Activated CD4-positive, alpha-beta T cell treated with anti-CD3 and anti-CD28 coated beads for 48 hours (primary cell): Measurements from ENCODE around the gene TMEM101.
"Not testable (repeated sequence)": the region's sequence is repeated elsewhere in the genome, so short reads cannot be mapped to it uniquely, and the experiment has no call there.

Source experiments
- DNase-seq: peaks from one replicate; pipeline ENCODE4 v3.0.0-alpha.2; 2020

The TMEM101 gene

DNA sequence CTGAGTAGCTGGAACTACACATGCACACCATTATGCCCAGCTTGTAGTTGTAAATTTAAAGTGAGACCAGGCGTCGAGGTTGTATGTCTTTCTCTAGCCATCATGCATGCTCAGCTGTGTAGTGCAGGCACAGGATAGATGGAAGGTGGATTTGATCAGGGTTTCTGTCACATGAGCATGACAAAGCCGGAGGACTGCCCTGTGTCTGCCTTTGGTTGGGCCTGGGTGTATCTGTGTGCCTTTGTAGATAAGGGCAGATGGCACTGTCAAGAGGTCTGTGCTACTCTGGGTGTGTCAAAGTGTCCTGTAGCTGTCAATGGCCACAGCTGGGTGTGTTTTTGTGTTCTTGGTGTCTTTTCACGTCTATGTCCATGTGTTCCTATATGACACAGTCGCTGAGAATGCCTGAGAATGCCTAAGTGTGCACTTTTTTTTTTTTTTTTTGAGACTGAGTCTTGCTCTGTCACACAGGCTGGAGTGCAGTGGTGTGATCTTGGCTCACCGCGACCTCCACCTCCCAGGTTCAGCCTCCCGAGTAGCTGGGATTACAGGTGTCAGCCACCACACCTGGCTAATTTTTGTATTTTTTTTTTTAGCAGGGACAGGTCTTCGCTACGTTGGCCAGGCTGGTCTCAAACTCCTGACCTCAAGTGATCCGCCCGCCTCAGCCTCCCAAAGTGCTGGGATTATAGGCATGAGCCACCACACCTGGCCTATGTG is 14.5 kb downstream of the TMEM101 start:
- no peak for DNase-seq

- no peak for DNase-seq
These were observed 15.7 kb downstream of the TMEM101 start for GRCh38 chr17:43999024-43999423.

DNA sequence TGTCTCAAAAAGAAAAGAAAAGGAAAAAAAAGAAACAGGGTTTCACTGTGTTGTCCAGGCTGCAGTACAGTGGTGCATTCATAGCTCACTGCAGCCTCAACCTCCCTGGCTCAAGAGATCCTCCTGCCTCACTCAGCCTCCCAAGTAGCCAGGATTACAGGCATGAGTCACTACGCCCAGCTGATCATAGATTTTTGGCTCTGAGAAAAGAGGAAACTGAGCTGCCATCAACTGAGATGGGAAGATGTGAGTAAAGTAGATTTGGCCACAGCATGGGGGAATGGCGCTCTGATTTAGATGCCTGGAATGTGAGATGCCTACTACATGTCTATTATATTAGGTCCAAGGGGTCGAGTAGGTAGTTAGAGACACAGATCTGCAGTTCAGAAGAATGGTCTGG is 16.2 kb downstream of the TMEM101 start:
- no peak for DNase-seq

- not testable (repeated sequence) for DNase-seq
These were observed 17.6 kb downstream of the TMEM101 start for GRCh38 chr17:43997180-43997579.

GRCh38 chr17:43995150-43995471 is 19.7 kb downstream of the TMEM101 start:
- no peak for DNase-seq

DNA sequence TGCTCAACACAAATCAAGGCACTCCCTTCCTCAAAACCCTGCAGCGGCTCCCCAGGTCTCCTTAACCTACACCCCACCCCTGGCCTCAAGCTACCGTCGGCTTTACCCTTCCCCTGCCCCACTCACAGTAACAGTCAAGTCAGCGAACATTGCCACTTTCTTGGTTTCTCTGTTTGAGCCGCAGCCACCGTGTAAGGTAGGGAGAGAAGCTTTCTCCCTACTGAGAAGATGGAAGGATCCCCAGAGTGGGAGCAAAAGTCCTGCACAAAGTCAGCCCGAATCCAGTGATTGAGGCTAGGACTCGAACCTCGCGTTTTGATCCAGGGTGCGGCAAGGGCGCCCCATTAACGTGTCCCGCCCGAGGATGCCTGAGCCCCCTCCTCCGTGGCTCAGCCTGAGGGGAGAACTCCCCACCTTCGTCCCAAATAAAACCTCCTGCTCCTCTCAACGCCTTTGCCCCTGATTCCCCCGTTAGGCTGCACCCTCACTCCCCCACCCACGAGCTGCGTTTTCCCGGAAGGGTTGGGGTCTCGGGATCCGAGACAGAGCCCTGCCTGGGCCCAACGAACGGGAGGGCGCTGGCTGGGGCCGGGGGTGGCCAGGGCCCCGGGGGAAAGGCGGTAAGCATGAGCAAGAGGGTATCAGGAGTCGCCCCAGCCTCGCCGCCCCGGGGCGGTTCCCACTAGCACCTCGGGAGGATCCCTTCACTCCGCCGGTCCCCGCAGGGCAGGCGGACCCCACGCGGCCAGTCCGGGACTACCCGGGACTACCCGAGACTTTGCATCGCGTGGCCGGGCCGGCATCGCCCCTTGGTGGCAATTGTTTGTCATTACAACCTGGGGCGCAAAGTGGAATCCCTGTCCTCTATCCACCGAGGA is 20.3 kb downstream of the TMEM101 start:
- peak; percentile 83 for DNase-seq

DNA sequence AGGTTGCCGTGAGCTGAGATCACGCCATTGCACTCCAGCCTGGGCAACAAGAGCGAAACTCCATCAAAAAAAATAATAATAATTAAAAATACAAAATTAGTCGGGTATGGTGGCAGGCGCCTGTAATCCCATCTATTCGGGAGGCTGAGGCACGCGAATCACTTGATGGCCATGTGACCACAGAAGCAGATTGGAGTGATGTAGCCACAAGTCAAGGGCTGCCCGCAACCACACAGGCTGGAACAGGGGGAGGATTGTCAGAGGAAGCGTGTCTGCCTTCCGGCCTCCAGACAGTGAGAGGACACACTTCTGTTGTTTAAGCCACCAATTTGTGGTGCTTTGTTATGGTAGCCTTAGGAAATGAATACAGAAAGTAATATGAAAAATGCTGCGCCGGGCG is 22.1 kb downstream of the TMEM101 start:
- DNase-seq = no peak

- DNase-seq = no peak
These were observed 26.5 kb downstream of the TMEM101 start for GRCh38 chr17:43988301-43988700.

DNA sequence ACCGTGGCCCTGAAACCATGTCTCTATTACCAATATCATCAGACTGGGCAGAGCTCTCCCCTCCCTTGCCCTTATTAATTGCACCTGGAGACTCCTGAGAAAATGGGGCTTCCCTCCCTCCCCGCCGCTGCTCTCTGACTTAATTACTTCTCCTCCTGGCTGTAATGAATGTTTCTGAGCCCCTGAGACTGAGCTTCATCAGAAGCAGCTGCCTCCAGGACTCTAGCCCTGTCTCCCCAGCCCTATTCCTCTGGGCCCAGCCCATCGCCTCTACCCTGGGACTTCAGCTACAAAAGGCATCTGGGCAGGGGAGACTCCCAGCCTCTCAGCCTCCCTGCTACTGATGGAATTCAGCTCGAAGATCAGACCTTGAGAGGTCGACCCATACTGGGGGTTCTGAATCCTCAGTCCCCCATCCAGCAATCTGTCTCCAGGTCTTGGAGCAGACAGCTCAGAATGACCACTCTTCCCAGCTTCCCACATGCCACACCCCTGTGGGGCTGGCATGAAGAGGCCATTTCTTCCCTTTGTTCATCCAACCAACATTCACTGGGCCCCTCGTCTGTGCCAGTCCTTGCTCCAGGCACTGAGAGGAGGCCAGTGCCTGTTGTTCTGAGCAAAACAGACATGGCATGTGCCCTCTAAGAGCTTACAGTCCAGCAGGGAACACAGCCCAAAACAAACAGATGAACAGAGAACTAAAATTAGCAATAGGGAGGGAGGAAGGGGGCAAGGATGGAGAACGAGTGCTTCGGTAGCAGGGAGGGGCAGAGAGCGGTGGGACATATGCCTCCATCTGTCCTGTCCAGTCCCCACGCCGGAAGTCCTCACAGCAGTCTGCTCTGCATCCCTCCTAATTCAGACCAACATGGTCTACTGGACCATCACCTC is 27.4 kb downstream of the TMEM101 start:
- no peak for DNase-seq

DNA sequence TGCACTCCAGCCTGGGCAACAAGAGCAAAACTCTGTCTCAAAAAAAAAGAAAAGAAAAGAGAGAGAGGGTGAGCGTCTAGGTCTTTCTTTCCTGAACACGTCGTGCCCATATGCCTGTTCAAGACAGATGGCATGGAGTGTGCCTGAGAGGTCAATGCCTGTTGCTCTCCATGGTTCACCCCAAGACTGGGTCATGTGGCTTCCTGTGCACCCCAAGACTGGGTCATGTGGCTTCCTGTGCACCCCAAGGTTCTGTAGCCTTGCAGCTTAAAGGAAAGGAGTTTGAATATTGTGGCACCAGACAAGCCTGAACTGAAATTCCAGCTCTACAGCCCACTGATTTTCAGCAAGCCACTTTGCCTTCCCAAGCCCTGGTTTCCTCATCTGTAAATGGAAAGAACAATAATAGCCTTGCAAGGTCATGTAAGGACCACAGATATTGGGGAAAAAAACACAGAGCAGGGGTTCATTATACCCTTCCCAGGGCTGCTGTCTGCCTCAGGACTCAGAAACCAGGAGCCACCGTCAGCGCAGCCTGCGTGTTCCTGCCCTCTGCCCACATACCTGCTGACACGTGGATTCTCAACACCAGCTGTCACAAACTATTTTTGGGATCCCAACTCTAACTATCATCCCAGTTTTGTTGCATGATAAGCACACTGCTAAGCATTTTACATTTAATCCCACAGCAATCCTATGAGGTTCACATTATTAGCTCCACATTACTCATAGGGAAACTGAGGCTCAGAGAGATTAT is 28.4 kb downstream of the TMEM101 start:
- no peak for DNase-seq

GRCh38 chr17:43984521-43984920 is 30.2 kb downstream of the TMEM101 start:
- no peak for DNase-seq

- no peak for DNase-seq
These were observed 31.0 kb downstream of the TMEM101 start for GRCh38 chr17:43983515-43984411.

DNA sequence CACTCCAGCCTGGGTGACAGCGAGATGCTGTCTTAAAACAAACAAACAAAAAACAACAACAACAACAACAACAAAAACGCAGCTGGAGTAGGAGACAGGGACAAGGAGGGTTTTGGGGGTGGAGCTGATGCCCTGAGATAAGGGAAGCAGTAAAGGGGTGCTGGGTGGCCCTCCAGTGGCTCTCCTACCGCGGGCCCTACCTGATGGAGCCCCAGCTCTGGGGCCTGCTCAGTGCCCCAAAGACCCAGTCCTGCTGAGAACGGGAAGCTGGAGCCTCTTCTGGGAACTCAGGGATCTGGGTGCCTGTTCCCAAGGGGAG is 31.6 kb downstream of the TMEM101 start:
- no peak for DNase-seq

GRCh38 chr17:43982171-43982570 is 32.6 kb downstream of the TMEM101 start:
- no peak for DNase-seq

DNA sequence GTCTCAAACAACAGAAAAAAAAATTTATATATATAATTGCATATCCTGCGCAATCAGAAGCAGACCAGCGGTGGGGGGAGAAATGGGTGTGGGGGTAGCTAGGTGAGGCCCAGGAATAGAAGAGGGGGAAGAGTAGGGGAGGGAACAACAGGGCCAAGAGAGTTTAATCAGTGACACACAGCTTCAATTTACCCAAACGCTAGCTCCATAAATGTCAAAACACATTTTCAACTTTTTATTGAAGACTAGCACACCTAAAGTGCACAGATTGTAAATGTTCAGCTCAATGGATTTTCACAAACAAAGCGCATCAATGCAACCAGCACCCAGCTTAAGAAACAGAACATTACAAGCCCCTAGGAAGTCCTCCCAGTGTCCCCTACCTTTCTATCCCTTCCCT is 35.1 kb downstream of the TMEM101 start:
- no peak for DNase-seq

DNA sequence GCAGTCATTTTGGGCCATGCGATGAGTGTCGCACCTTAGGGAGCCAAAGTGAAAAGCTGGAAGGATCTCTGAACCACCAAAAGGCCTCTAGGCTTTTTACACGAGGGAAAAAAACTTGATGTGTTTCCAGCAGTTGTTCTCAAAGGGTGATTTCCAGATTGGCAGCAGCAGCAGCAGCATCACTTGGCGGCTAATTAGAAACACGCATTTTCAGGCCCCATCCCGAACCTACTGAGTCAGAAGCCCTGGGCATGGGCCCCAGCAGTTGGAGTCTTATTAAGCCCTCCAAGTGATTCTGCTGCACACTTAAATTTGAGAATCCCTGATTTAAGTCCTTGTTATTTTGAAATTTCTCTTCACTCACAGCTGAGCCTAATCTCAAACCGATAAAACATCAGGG is 35.8 kb downstream of the TMEM101 start:
- no peak for DNase-seq

GRCh38 chr17:43978078-43978477 is 36.7 kb downstream of the TMEM101 start:
- no peak for DNase-seq

- no peak for DNase-seq
These were observed 37.6 kb downstream of the TMEM101 start for GRCh38 chr17:43976963-43977837.

DNA sequence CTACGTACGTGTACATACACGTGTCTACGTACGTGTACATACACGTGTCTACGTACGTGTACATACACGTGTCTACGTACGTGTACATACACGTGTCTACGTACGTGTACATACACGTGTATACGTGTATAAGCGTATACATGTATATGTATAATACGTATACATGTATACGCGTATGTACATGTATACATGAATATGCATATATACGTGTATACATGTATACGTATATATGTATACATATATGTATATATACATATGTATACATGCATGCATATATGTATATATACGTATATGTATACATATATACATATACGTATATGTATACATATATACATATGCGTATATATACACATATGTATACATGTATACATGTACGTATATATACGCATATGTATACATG is 38.9 kb downstream of the TMEM101 start:
- DNase-seq = no peak

DNA sequence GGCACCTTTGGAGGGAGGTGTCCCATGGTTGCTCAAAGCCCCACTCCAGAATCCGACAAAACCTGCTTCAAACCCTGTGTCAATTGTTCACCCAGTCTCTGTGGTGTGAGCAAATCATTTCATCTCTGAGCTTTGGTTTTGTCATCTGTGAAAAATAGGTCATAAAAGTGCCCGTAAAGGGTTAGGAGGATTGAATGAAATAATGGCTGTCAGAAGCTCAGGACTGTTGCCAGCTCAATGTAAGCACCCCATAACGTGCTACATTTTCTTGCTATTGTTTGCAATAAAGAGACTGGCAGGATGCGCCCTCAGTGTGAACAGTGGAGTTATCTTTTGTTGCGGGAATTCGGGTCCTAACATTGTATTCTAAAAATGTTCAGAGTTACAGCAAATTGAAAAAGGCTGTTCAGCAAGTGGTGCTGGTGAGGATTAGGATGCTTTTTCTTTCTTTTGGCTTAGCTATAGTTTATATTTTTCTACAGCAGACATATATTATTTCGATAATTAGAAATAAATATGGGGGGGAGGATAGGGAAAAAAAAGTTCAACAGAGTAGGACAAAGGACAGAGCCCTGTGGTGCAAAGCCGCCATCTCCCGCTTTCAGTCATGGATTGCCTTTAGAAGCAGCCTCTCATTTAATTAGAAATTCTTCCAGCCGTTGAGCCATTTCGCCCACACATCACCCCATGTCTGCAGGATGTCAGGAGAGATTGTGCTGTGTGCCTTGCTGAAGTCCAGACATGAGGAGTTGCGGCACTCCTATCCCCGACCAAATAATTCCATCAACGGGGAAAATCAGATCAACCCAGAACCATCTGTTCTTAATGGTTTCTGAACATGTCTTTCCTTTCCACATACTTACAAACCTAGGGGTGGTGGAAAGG is 40.1 kb downstream of the TMEM101 start:
- DNase-seq = no peak
